AG10803 (cell line): Measurements from ENCODE around the gene ASXL3.
A peak's percentile ranks its signal among the peaks of the same experiment; 100 is the strongest.

Source experiments
- DNase-seq: peaks from one replicate; pipeline ENCODE4 v3.0.0; 2010; ENCODE audit warnings: low read depth
- H3K4me3 ChIP-seq: 2 replicates; pipeline ENCODE4 v1.5.1; 2011; ENCODE audit warnings: mild to moderate bottlenecking, low read length, control low read depth
- TF ChIP-seq, protein P1 (sequence below): conservative IDR thresholded peaks from 2 replicates; pipeline ENCODE4 v1.5.1; 2011; ENCODE audit warnings: mild to moderate bottlenecking, low read length, control low read depth, inconsistent platforms

The ASXL3 gene

DNA sequence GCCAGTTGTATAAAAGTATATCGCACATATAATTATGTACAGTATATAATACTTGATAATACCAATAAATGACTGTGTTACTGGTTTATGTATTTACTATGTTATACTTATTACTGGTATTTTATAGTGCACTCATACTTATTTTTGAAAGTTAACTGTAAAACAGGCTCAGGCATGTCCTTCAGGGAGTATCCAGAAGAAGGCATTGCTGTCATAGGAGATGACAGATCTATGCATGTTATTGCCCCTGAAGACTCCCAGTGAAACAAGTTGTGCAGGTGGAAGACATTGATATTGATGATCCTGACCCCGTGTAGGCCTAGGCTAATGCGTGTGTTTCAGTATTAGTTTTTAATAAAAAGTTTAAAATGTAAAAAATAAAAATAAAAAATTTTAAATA, 20.3 kb upstream of the ASXL3 start:
- no peak overlapping the region for H3K4me3 ChIP-seq
- TF ChIP-seq, protein P1, sequence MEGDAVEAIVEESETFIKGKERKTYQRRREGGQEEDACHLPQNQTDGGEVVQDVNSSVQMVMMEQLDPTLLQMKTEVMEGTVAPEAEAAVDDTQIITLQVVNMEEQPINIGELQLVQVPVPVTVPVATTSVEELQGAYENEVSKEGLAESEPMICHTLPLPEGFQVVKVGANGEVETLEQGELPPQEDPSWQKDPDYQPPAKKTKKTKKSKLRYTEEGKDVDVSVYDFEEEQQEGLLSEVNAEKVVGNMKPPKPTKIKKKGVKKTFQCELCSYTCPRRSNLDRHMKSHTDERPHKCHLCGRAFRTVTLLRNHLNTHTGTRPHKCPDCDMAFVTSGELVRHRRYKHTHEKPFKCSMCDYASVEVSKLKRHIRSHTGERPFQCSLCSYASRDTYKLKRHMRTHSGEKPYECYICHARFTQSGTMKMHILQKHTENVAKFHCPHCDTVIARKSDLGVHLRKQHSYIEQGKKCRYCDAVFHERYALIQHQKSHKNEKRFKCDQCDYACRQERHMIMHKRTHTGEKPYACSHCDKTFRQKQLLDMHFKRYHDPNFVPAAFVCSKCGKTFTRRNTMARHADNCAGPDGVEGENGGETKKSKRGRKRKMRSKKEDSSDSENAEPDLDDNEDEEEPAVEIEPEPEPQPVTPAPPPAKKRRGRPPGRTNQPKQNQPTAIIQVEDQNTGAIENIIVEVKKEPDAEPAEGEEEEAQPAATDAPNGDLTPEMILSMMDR: no peak
- no peak for DNase-seq

DNA sequence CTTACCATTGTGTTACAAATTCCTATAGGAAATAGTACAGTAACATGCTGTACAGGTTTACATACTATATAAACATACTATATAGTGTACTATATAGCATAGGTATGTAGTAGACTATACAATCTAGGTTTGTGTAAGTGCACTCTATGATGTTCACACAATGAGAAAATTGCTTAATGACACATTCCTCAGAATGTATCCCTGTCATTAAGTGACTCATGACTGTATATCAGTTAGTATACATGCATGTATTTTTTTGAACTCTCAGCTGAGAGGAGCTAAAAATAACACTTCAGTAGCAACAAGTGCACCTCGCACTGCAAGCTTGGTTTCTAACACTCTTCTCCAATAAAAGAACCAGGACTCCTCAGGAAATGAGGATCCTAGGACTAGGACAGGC, 19.5 kb upstream of the ASXL3 start:
- H3K4me3 ChIP-seq: no peak overlapping the region
- no peak for DNase-seq
- TF ChIP-seq, protein P1: no peak

DNA sequence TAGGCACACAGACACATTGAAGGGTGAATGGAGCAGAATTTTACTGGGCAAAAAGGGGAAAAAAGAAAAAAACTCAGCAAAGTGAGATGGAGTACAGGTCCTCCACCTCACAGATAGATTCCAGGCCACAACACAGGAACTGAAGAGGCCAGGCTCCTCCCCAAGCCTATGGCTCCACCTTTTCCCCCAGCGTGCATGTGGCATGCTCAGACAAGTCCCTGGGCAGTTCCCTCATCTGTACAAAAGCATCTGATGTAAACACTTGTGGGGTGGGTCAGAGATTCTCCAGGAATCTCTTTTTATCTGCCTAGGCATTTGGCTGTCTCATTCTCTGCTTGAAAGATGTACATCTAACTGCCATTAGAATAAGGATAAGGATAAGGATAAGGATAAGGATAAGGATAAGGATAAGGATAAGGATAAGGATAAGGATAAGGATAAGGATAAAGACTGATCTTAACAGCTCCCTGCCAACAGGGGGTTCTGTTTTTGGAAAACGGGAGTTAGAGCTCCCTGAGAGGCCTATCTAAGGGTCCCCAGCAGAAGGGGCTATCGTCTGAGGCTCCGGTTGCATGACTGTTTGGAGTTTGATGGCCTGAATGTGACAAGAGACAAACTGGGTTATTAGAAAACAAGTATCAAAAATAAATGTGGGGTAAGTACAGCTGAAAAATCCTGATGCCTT, 17.2 kb upstream of the ASXL3 start:
- peak; percentile 34 for DNase-seq
- TF ChIP-seq, protein P1: no peak
- no peak overlapping the region for H3K4me3 ChIP-seq

DNA sequence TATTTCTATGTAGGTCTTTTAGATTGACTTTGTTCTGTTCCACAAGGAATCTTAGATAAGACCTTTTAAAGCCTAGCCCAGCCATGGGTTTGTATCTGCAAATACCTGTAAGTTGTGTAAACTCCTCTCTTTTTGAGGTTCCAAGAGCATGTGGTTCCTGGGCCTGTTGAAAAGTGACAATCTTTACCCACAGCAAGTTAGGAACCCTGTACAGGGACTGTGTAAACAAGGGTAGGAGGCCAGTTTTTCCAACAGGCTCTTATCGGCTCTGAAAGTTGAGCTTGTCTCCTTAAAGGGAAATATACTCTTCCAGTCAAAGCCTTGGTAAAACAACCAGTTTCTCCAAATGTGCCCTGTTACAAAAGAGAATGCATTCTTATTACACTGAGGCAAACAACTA, 15.3 kb upstream of the ASXL3 start:
- no peak for DNase-seq

DNA sequence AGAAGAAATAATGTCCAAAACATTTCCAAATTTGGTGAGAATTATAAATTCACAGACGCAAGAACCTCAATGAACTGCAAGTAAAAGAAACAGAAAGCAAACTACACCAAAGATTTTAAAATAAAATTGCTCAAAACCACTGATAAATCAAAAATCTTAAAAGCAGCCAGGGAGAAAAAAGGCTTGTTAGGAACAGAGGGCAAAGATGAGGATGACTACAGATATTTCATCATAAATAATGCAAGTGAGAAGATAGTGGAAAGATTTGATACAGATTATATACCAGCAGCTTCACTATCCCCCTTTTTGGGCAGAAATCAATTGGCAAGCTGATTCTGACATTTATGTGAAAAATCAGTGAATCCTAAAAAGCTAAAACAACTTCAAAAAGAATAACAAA, 10.3 kb upstream of the ASXL3 start:
- no peak overlapping the region for H3K4me3 ChIP-seq
- TF ChIP-seq, protein P1: no peak
- DNase-seq: no peak

More for the DNA sequence above, 15.3 kb upstream of the ASXL3 start:
- no peak overlapping the region for H3K4me3 ChIP-seq
- TF ChIP-seq, protein P1: no peak

DNA sequence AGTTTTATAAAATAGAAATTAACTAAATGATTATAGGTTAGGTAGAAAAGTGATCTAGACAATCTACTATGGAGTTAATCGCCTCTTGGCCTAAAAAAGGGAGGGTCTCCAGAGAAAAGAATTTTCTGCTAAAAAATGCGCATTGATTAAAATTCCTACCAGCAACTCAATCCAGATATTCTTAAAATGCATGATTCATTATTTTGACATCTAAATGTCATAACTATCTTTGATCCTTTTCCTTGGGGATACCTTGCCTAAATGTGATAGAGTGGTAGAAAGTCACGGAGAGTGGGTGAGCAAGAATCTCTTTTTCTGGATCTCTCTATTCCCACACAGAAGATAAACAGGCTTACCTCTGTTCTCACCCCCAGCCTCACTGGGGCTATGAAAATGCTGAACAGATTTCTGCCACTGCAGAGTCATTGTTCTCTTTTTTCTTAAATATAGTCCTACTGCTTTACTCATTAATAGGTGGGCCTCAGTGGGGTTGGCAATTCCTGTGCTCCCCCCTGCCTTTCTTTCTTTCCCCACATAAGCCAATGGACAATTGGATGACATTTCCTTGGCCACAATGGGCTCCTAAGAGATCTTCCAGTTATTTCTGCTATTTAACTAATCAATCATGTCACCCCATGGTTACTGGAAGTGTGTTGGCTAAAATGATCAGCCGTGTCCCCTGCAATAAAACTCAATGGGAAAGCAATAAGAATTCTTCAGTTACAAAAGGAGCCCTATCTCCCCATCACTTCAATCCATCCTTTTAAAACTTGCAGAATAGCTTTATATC, 5.8 kb upstream of the ASXL3 start:
- H3K4me3 ChIP-seq: no peak overlapping the region
- DNase-seq: no peak
- TF ChIP-seq, protein P1: no peak

DNA sequence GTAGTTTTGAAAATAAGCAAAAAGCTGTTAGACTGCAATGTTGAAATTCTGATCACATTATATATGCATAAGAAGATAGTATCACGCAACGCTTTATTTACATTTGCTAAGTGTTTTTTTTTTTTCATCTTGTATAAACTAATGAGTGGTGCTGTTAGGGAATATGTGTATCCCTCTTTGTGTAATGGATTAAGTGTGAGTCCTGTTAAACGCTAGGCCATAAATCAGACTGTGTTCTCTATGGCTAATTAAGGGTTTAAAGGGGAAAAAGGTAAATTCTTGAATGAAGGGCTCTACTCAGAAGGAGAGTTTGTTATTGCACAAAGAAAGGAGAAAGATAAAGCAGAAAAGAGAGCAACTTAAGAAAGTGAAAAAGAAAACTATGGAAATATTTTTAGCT, 4.8 kb upstream of the ASXL3 start:
- H3K4me3 ChIP-seq: no peak overlapping the region
- TF ChIP-seq, protein P1: no peak
- no peak for DNase-seq
